ENCODE results near the gene AHSG.

AHSG gene

DNA sequence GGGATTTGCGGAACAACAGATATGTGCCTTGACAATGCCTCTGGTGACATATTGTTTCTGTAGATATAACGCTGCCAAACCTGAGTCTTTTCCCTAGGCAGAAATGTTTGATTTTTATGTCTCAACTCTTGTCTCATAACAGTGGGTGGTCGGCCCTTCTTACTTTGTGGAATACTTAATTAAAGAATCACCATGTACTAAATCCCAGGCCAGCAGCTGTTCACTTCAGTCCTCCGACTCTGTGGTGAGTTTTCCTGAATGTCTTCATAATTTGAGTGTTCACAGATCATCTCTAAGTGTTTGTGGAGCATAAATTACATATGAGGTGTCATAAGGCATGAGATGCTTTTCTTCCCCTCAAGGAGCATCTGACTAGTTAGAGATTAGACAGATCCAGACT is 33.2 kb downstream of the AHSG start:
- DNase-seq: no peak

- DNase-seq: no peak
Observed at GRCh38 chr3:186646841-186647240, 34.0 kb downstream of the AHSG start.

DNA sequence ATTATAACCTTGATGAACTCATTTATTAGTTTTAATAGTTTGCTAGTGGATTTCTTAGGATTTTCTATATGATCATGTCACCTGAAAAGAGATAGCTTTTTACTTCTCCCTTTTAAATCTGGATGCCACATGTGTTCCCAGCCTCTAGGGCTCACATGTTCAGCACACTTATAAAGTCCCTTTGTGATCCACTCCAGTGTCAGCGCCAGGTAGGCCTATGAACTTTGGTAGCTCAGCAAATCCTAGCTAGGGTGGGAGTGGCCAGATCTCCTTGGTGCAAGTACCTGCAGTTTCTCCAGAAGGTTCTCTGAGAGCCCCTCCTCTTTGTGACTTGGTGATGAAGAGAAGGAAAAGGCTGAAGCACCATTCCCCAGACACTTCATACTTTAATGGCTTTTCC is 36.0 kb downstream of the AHSG start:
- no peak for DNase-seq

- no peak for DNase-seq
Observed at GRCh38 chr3:186651678-186652215, 38.9 kb downstream of the AHSG start.

DNA sequence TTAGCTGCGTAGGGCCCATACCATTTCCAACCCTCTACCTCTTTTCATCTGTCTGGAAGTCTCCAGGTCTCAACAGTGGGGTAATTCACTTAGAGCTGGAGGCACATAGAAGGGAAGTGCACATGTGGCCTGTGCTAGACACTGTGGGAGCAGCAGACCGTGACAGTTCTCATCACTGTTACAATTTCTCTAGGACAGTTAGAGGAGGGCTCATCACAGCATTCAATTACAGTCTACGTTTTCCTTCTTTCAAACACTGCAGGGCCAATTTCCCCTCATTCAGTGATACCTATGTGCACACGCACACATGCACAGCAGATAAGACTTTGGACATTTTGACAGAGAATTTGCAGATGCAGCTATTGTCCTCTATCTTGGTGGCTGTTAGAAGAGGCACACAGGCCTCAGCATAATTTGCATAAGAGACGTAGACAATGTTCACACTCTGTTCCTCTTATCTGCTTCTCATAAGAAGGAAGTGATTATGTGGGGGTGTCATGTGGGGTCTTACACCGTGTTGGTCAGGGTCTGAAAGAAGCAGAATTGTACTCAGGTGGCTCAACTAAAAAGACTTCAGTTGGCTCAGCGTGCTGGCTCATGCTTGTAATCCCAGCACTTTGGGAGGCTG is 40.3 kb downstream of the AHSG start:
- DNase-seq: no peak

- no peak for DNase-seq
Observed at GRCh38 chr3:186653984-186654383, 41.1 kb downstream of the AHSG start.

GRCh38 chr3:186663361-186664118 is 50.7 kb downstream of the AHSG start:
- DNase-seq: no peak

DNA sequence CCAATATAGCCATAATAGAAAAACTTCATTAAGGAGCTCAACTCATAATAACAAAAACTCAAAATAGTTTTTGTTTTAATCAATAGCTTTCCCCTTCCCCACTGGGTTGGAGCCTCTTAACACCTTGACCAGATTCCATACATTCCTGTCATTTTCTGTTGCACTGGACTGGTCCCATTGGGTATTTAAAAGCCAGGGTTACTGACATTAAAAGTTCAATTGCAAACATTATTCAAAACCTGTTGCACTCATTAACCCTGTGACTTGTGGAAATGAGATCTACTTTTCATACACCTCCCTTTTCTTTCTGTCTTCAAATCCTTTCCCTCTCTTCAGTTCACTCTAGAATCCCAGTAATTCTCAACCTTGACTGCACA is 51.2 kb downstream of the AHSG start:
- DNase-seq: no peak

GRCh38 chr3:186664506-186664905 is 51.6 kb downstream of the AHSG start:
- no peak for DNase-seq

DNA sequence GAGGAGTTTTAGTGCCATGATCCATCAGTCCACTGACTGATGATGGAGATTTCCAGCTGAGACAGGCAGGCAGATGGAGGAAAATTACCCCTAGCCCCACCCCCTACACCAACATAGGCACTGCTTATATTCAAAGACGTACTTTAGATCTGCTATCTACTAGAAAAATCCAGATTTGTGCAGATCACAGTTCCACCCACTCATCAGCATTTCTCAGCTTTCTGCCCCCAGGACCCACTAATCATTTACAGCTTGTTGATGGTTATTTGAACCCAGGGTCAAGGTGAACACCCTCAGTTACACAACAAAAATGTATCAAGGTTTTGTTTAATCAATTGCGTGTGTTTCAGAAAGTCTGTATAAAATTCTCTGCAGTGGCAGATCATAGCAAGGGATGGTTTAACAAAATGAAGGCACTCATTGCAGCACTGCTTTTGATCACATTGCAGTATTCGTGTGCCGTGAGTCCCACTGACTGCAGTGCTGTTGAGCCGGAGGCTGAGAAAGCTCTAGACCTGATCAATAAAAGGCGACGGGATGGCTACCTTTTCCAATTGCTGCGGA is 52.8 kb downstream of the AHSG start, which contains the start of gene HRG:
Gene HRG (plus strand): TSS at position 390 of the 564 bp plus-strand sequence. CDS start 18 bp downstream, at position 408.
- DNase-seq: no peak

DNA sequence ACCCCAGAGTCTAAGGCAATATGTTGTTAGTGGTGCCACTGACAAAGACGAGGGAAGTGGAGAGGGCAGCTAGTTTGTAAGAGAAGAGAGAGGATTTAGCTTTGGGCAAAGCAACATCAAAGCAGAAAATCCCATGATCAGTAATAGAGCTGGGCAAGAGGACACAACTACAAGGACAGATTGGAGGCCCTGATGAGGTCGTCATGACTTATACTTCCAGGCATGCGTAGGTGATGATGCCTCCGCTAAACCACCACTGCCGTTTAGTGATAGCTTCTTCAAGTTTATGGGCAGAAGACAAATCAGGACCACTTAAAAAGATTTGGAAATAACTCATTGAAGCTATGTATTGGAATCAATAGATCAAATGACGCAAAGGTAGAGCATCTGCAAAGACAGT is 55.6 kb downstream of the AHSG start:
- no peak for DNase-seq

DNA sequence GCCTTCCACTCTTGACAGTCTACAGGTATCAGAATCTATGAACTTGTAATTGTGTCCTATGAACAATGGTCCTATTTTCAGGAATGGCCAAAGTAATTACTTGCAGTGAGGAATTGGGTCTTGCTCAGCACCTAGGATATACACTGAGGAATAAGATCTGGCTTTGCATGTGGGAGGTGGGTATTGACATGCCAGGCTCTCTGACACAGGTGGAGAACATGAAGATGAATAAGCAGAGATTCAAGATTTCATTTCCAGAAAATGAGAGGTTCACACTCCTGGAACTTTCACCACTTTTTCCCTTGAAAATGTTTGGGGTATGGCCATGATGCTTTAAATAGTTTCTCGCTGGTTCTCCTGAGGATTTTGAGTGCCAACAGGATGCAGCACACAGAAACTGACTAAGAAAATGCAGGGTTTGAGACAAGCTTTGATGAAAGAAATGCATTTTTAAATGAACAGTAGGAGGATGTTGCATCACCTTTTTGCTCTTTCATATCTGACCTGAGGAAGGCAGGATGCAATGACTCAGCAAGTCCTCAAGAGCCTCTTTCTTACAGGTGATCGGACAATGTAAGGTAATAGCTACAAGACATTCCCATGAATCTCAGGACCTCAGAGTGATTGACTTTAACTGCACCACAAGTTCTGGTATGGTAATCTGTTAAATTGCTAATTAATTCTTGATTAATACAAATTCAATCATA is 56.7 kb downstream of the AHSG start:
- no peak for DNase-seq

DNA sequence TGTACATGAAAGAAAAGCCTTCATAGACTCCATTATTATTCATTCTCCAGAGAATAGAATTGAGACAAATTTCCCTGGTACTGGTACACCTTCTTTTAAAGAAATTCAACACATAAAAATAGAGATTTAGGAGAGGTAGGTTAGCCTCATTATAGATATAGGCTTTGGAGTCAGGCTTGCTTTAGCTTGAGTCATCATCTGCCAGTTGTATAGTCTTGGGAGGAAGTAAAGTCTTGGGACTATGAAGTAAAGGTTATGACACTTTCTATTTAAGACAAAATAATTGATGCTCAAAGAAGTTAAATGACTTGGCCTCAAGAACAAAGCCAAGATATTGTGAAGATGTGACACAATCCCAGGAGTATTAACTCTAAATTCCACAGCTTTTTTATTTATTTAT is 57.3 kb downstream of the AHSG start:
- DNase-seq: no peak
